Stimulated activated naive CD4-positive, alpha-beta T cell treated with Interleukin-2 at 50 U/mL for 16 hours (primary cell): Measurements from ENCODE around the gene PTK6.
"Not testable (repeated sequence)": the region's sequence is repeated elsewhere in the genome, so short reads cannot be mapped to it uniquely, and the experiment has no call there.

Source experiments
- DNase-seq: peaks from one replicate; lab custom pipeline; 2025; lab: John Stamatoyannopoulos, UW

Gene PTK6

DNA sequence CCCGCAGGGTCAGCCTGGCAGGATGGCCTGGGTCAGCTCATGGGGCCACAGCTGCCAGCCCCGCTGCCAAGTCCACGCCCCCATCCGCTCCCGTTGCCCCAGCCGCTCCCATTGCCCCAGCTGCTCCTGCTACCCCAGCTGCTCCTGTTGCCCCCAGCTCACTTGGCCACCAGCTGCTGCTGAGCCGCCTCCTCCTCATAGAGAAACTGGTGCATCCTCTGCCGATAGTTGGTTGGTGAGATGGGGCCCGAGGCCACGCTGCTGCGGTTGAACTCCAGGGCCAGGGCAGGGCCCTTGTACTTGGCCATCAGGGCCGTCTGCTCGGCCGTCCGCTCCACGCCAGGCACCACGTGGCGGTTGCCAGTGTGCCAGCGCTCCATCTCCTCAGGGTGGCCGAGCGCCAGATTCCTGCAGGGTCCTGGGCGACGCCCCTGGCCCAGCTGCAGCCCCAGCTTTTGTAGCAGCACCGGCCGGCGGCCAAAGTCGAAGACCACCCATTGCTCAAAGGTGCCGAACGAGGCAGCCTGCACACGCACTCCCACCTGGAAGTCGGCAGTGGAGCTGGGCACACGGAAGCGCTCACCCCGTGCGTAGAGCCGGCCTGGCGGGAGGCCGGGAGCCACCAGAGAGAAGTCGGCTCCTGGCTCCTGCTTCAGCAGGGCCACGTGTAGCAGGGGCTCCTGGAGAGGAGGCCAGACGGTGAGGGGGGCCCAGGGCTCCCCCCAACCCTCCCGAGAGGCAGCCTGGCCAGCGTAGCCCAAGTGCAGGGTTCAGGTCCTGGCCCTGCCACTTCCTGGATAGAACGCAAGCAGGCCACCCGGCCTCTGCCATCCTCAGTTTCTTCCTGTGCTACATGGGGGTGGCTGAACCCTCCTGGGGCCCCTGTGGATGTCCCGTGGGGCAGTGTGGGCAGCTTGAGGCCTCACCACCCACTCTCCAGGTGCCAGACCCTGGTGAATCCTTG is 32.1 kb upstream of the PTK6 start:
- DNase-seq = no peak

DNA sequence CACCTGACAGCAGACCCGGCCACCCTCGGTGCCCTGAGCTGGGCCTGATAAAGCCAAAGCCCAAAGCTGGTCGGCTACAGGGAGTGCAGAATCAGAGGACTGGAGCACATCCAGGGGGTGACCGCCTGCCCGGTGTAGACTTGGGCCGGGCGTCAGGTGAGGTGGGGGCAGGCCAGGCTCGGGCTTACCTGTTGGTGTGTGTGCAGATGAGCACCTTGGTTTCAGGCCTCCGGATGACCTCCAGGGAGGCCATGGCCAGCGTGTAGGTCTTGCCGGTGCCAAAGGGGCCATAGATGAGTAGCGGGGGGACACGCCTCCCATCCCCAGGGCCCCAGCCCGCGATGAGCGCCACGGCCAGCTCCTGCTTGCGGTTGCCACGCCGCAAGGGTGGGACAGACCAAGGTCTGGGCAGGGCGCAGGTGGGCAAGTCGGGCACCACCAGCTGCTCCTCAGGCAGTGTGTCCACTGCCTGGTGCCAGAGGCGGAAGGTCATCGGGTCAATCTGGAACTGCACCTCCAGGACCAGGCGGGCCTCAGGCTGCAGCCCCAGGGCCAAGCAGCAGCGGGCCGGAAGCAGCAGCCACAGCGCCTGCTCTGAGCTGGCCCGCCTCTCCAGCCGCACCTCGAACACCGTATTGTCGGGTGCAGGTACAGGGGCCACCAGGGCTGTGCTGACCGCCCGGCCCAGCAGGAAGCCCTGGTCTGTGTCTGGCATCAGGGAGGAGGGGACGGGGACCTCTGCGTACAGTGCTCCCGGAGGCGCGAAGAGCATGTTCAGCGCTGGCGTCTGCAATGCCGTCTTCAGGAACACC is 31.2 kb upstream of the PTK6 start:
- no peak for DNase-seq

DNA sequence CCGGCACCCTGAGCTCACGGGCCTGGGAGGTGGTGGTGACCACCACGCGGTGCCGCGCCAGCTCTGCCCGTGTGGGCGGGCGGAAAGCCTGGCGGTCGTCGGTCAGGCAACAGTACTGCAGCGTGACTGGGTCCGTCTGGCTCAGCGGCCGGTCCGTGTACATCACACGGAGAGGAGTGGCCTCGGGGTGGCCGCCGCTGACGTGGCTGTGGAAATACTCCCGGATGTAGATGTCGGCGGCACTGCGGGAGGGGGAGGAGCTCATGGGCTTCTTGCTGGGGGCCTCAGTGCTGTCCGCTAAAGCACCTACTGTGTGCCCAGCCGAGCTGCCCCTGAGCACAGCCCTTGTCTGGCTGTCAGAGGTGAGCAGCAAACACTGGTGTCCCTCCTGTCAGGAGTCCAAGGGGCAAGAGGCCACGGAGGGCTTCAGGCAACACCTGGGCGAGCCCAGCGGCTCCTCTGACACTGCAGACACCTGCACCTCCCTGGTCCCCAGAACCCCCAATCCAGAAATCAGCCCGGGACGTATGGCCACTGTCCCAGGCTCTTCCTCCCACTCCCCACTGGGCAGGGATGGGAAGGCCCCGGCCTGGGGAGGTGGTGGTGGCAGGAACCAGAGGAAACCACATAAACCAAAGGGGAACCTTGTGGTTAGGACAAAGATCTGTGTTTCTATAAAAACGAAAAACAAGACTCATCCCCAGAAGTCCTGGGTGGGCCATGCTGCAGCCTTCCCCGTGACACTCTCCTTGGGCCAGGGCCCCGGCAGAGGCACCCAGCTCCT is 30.4 kb upstream of the PTK6 start:
- peak; percentile 40 for DNase-seq

DNA sequence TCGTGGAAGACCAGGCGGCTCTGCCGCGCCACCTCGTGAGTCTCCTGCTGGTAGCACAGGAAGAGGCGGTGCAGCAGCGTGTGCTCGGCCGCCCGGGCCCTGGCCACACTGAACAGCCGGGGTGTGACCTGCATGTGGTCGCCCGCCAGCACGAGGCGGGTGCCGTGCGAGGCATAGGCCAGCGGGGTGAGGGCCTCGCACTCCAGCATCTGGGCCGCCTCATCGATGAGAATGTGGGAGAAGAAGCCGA is 29.9 kb upstream of the PTK6 start:
- DNase-seq = no peak

DNA sequence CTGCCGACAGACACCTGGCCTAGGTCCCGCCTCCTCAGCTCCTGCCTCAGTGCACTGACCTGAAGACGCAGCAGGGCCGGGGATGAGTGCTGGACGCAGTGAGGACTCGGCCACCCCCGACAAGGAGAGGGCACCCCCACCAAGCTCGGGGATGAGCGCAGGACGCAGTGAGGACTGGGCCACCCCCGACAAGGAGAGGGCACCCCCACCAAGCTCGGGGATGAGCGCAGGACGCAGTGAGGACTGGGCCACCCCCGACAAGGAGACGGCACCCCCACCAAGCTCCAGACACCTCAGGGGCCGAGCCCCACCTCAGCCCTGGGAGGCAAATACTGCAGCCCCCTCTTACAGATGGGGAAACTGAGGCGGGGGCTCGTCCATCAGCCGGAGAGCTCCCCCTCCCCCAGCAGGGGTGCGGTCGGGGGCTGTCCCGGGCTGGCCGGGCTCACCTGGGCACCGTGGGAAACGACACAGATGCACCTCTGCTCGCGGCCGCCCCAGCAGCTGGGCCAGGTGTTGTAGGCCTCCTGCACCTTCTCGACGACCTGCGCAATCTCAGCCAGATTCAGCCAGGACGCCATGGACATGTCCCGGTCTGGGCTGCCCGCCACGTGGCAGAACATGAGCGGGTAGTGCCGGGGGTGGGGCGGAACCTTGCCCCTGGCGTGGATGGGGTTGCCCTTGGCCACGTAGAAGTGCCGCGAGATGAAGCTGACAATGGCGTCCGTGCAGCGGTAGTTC is 29.4 kb upstream of the PTK6 start:
- no peak for DNase-seq

DNA sequence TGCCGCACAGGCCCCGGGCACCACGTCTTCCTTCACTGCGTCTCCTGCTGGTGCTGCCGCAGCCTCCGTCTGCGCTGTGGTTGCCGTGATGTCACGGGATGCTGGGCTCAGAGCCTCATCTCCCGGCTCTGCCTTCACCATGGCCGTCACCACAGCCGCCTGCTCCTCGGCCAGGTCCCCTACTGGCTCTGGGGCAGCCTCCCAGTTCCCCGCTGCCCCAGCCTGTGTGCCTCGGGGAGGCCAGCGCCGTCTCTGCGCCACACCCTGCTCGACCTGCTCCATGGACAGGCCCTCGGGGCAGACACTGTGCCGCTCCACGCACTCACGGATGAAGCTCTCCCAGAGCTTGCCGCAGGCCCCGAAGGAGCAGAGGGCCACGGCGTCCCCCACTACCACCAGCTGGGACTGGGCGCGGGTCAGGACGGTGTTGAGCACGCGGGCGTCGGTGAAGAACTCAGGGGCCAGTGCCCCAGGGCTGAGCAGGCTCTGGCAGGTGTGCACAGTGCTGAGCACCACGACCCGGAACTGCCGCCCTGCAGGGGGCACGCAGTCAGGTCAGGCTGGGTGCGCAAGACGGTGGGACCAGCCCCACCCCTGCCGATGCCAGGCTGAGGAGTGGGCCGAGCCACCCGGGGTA is 28.6 kb upstream of the PTK6 start:
- no peak for DNase-seq

DNA sequence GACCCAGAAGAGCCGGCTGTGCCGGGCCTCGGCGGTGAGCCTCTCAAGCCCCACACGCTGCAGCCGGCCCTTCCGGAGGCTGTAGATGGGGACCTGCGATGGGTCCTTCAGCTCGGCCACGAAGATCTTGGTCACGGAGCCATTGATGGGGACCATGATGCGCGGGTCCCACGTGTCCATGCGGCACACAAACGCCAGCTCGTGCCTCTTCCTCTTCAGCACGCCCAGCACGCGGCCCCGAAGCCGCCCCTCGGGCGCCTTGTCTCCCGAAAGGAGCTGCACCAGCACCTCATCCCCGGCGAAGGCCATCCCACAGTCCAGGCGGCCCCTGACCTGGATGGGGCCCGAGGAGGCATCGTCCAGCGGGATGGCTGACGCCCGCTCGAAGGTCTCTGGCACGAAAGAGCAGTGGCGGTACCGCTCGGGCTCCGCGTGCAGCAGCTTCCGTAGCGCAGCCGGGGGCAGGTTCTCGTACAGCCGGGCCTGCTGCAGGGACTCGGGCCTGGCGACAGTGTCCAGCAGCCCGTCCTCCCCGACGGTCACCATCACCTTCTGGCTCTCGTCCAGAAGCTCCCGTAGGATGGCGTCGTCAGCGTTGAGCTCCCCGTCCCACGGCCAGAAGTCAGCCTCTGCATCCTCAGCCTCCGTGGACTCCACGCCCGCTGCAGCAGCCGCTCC is 28.0 kb upstream of the PTK6 start:
- no peak for DNase-seq

DNA sequence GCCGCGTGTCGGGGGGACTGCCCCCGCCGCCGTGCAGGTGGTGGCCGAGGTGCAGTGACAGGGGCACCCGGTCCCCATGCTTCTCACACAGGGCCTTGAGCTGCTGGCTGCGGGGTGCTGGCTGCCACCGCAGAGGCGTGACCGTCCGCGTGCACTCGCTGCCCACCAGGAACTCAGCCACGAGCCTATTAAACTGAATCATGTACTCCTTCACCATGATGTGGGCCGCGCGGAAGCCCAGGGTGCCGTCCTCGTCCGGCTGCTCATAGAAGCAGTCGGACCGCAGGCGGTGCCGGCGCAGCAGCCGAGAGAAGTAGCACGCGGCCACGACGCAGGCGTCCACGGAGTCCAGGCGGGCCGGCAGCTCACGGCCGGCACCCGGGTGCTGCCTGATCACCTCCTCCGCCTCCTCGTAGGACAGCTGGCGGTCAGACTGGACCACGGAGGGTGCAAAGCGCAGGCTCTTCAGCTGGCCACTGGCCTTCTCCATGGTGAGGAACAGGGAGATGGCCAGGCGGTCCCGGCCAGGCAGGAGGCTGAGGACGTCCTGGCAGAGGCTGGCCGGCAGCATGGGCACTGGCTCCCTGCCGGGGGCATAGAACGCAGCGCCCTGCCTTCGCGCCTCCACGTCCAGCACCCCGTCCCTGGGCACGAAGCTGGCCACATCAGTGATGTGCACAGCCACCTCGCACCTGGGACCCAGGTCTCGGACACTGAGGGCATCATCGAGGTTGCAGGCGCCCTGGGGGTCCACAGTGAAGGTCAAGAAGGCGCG is 27.0 kb upstream of the PTK6 start:
- no peak for DNase-seq

DNA sequence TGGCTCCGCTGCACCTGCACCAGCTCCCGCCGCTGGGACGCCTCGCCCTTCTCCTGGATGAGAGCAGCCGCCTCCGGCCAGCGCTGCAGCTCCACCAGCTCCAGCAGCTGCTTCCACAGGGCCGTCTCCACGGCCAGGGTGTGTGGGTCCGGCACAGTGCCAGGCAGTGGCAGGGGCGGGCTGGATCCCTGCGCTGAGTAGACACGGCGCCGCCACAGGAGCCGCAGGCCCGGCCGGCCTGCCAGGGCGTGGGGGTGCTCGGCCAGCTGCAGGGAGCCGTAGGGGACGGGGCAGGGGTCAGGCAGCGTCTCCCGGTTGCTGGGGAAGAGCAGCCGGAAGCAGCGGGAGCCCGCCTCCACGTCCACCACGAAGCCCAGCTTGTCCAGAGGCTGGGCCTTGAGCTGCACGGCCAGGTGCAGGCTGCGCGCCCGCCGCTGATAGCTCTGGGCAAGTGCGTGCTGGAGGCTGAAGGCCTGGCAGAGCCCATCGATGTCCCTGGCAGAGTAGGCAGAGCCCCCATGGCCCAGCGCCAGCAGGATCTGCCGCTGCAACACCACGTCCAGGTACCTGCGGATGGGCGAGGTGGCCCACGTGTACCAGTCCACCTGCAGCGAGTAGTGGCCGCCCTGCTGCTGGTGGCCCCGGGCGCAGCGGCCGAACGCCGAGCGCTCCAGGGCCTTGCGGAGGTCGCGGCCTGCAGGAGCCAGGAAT is 26.2 kb upstream of the PTK6 start:
- DNase-seq = no peak

DNA sequence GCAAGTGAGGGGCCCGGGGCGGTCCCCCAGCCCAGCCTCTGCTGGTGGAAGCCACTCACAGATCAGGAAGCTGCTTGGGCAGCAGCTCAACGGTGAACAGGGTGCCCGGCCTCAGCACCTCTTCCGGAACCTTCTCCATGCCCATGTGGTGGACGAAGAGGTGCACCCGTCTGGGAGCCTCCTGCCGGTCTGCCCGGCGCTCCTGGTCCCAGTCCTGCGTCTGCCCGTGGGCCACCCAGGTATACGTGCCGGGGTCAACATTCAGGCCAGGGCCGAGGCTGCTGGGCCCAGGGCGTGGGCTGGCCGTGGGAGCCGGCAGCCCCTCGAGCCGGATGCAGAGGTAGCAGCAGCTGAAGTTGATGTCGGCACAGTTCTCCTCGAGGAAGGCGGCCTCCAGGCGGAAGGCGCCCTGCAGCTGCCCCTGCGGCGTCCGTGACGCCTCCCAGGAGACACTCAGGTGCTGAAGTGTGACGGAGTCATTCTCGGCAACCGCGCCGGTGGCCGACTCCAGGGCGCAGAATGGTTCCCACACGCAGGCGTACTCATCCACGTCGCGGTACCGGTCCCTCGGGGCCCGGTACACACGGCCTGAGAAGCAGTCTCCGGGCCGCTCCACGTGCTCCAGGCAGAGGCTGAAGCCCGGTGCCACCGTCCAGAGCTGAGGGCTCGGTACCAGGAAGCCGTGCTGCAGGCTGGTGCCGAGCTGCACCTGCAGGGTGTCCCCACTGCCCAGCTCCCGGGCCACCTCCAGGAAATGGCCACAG is 25.5 kb upstream of the PTK6 start:
- DNase-seq = no peak

DNA sequence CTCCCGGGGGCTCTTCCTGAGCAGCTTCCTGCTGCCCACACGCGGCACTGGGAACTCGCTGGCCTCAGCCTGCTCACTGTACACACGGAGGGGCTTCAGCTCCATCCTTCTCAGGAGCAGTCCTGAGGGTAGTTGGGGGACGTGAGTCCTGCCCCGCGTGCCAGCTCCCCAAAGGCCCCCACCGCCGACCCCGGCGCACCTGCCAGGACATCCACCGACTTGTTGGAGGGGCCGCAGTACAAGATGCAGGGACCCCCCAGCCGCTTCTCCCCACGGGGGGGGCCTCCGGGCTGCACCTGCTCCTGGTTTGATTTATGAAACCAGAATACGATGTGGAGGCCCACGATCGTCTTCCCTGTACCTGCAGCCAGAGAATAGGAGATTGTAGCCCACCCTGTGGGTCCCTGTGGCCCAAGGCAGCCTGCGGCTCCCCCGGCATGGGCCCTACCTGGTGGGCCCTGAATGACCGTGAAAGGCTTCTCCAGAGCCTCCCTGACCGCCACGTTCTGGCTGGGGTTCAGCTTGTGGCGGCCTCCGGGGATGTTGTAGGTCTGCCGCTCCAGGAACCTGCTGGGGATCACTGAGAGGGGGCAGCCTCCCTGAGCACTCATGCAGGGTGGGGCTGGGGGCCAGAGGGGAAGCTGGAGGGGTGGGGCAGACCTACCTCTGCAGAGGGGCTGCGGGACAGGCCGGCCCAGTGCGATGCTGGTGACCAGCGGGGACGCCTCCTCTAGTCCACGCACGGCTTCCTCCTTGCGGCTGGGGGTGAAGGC is 24.6 kb upstream of the PTK6 start:
- DNase-seq = no peak

DNA sequence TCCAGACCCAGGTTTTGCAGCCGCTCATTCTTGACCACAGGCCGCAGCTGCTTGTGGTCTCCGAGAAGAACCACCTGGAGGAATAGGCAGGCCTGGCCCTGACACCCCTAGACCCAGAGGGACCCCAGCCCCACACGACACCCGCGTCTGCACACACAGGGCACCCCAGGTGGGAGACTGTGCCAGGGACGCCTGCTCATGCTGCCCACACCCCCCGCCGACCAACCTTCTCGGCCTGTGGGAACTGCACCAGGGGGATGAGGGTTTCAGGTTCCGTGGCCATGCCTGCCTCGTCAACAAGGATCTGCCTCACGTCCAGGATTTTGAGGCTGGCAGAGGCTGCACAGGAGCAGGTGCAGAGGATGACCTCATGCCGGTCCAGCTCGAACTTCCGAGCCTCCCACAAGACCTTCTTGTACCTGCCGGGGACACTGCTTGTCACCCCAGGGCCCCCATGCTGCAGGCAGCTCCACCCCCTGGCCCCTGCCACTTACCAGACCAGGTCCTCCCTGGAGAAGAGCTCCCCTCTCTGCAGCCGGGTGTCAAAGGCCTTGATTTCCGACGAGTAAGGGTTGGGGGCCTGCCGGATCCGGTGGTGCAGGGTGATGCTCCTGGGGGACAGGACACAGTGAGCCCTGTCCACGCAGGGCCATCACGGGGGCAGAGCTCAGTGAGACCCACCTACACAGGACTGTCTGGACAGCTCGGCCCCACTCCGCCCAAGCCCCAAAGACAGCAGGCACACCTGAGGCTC is 23.9 kb upstream of the PTK6 start:
- no peak for DNase-seq

DNA sequence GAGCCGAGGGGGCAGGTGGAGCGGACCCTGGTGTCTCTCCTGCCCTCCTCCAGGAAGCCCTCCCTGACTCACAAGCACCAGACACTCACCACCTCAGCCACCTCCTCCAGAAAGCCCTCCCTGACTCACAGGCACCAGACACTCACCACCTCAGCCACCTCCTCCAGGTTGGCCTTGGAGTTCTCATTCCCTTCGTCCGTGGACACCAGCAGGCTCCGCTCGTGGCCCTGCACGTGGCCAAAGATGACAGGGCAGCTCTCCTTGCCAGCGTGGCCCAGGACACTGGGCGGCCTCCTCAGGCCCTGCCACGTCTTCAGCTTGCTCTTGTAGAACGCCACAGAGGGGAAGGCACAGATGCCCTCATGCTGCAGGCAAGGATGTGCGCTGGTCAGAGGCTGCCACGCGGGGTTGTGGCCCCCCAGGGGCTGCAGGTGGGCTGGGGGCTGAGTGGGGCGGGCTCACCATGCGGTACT is 23.2 kb upstream of the PTK6 start:
- DNase-seq = no peak

DNA sequence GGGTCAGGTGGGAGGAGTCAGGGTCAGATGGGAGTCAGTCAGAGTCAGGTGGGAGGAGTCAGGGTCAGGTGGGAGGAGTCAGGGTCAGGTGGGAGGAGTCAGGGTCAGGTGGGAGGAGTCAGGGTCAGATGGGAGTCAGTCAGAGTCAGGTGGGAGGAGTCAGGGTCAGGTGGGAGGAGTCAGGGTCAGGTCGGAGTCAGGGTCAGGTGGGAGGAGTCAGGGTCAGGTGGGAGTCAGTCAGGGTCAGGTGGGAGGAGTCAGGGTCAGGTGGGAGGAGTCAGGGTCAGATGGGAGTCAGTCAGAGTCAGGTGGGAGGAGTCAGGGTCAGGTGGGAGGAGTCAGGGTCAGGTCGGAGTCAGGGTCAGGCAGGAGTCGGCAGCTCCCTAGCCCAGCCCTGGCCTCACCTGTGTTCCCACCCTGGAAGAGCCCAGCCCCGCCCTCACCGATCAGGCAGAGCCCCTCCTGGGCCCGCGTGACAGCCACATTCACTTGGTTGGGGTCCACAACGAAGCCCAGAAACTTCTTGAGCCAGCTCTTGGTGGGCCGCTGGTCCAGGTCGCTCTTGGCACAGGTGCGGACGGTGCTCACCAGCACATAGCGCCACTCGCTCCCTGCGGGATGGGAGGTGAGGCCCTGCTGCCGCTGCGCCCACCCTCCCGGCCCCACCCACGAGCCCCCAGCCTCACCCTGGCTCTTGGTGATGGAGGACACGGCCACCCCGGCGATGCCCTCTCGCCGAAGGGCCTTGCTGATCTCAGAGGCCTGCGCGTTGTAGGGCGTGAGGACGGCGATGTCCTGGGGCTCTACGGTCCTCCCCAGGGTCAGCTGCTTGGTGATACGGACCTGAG is 22.5 kb upstream of the PTK6 start:
- DNase-seq = not testable (repeated sequence)

DNA sequence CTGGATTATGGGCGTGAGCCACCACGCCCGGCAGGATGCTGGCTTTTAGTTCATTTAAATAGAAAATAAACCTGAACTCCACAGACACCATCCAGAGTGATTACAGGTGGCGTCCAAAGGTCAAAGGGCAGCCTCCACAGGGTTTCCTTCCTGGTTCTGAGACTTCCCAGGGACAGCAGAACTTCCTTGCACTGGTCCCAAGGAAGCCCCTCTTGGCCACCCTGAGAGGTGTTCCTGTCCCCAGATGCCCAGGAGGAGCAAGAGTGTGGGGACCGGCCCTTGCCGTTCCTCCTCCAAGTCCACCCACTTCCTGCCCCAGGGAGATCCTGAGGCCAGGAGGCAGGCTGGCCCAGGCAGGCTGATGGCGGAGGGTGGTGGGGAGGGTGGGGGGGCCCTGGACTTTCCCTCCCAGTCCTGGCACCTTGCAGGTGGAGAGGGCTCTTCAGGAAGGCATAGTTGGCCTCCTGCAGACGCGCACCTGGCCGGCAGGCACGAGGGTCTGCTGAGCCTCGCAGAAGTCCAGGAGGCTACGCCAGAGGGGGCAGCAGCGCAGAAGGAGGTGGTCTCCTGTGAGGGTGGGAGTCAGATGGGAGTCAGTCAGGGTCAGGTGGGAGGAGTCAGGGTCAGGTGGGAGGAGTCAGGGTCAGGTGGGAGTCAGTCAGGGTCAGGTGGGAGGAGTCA is 21.8 kb upstream of the PTK6 start:
- no peak for DNase-seq
